AG04450 (cell line): ENCODE data around the gene PCDHGB6. TPM values are rescaled to one million over a fixed set of nuclear protein-coding genes. Genes with fewer than 3 reads are reported as not detected.
"Not testable (repeated sequence)": the region's sequence is repeated elsewhere in the genome, so short reads cannot be mapped to it uniquely, and the experiment has no call there.

Source experiments
- CTCF ChIA-PET: fragments of 300-600, 350-600 bp; formaldehyde crosslinking; extraction: SDS; loops from one replicate; lab custom pipeline; 2022; ENCODE audit warnings: antibody characterized with exemption, inconsistent platforms; lab: Charles Lee
- POLR2A ChIA-PET: fragments of 350-600 bp; formaldehyde crosslinking; extraction: SDS; loops from one replicate; lab custom pipeline; 2021; ENCODE audit warnings: antibody characterized with exemption, inconsistent platforms; lab: Yijun Ruan, JAX
- DNase-seq: peaks from one replicate; pipeline ENCODE4 v3.0.0-alpha.2; 2011; ENCODE audit warnings: low read depth, low spot score
- H3K27ac ChIP-seq: one replicate; pipeline ENCODE4 v1.5.1; 2012; ENCODE audit warnings: low read depth, low read length, control low read depth
- H3K27me3 ChIP-seq: one replicate; pipeline ENCODE4 v1.6.0; 2012; ENCODE audit warnings: low read length; ENCODE audit not compliant: control insufficient read depth, insufficient read depth
- H3K4me3 ChIP-seq: 2 replicates; pipeline ENCODE4 v1.5.1; 2011; ENCODE audit warnings: mild to moderate bottlenecking, low read depth, low read length, control low read depth
- H3K9me3 ChIP-seq: 2 replicates; pipeline ENCODE4 v1.5.1; 2012; ENCODE audit warnings: low read length; ENCODE audit not compliant: control insufficient read depth, insufficient read depth
- CTCF ChIP-seq: IDR thresholded peaks from 2 replicates; pipeline ENCODE4 v1.5.1; 2011; ENCODE audit warnings: low read depth, low read length, control low read depth, inconsistent platforms
- polyA plus RNA-seq: library from polyadenylated mRNA; depleted of rRNA; stranded (reverse); fragments of >200 nt; gene quantifications from 2 replicates; pipeline ENCODE4 v1.2.3, GENCODE V29; 2011

PCDHGB6 gene
- polyA plus RNA-seq, 1 experiment = 3.8 TPM

- TF ChIP-seq CTCF = peak; percentile 23; the same call in 1 of the 2 replicates
- ChIA-PET POLR2A (no interaction called here), CTCF (interaction anchor here (0.7 to 3.9 kb wide), 4 partner anchors 10 to 172 kb away, joined by 3 to 31 read pairs (median 14); partner anchors contain the start of gene PCDHGA7)
- H3K9me3 ChIP-seq = peaks cover 57% of the 10 kb centered on the region
- H3K27me3 ChIP-seq = no peaks in the 10 kb centered on the region
- 0 out of 2 replicates have a peak within 1 kb of the TSS, but pooled peaks have one; percentile 17 for H3K4me3 ChIP-seq
- no peak for DNase-seq
- no peak within 1 kb of the TSS for H3K27ac ChIP-seq
Measured at GRCh38 chr5:141392429-141393198, 15.2 kb upstream of the PCDHGB6 start, which contains the start of gene PCDHGA8. TSS of gene PCDHGA8 (plus strand) at chr5:141392633. CDS start at chr5:141392814, 181 bp downstream.

GRCh38 chr5:141393267-141393666, 14.6 kb upstream of the PCDHGB6 start:
- no peak for DNase-seq
- no peak for TF ChIP-seq CTCF
- no peak overlapping the region for H3K27ac ChIP-seq
- CTCF ChIA-PET = interaction anchor here (3.4 to 3.9 kb wide), 2 partner anchors 165 to 171 kb away, joined by 25 to 31 read pairs; no protein-coding TSS in a partner anchor
- POLR2A ChIA-PET = no interaction called here
- H3K9me3 ChIP-seq = peaks cover 58% of the 10 kb centered on the region
- H3K27me3 ChIP-seq = no peaks in the 10 kb centered on the region
- H3K4me3 ChIP-seq = no peak overlapping the region

- peaks cover 56% of the 10 kb centered on the region for H3K9me3 ChIP-seq
- POLR2A ChIA-PET, H3K4me3 ChIP-seq, H3K27ac ChIP-seq, DNase-seq, H3K27me3 ChIP-seq: not testable (repeated sequence)
- CTCF ChIA-PET = interaction anchor here (1.0 to 4.3 kb wide), 4 partner anchors 18 to 171 kb away, joined by 3 to 40 read pairs (median 6); partner anchors contain the start of genes PCDHB14 and PCDHGA10
Measured at GRCh38 chr5:141394401-141395187, 13.2 kb upstream of the PCDHGB6 start.

- POLR2A ChIA-PET, H3K27ac ChIP-seq, DNase-seq, H3K27me3 ChIP-seq: not testable (repeated sequence)
- Histone ChIP-seq H3K4me3 (peak within 1 kb of the TSS; percentile 41), H3K9me3 (peaks cover 61% of the 10 kb centered on the region)
- CTCF ChIA-PET = interaction anchor here (1.0 to 4.3 kb wide), 9 partner anchors 20 to 168 kb away, joined by 3 to 40 read pairs (median 4); partner anchors contain the start of genes PCDHGA1, PCDHGA12, PCDHGA2 and PCDHGB3
- TF ChIP-seq CTCF = peak; percentile 50
Measured at GRCh38 chr5:141397756-141398551, 9.9 kb upstream of the PCDHGB6 start, which contains the start of gene PCDHGB5. TSS of gene PCDHGB5 (plus strand) at chr5:141397947. CDS start at chr5:141398128, 181 bp downstream.
